GM03348 (cell line): ENCODE results near the gene ZNF662.

Experiments used
- DNase-seq: peaks from one replicate; pipeline ENCODE4 v3.0.0; 2012; ENCODE audit warnings: low spot score

ZNF662 gene

GRCh38 chr3:42887084-42887483 is 18.9 kb upstream of the ZNF662 start:
- no peak for DNase-seq

DNA sequence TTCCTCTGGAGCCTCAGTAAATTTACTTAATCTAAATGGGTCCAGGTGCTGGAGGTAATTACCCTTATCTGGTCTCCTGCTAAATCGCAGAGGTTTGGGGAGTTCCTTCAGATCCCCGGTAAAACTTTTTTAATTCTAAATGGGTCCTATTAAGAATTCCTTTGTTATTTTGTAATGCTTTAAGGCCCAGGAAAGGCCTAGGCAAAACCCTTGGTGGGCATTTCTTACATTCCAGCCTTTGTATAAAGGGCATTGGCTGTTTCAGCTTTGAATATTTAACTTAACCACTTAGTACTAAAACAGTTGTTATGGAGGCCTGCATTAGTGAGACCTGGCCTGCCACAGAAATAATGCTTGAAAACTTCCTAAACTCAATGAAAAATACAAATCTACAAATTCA is 14.9 kb upstream of the ZNF662 start:
- DNase-seq: no peak

- DNase-seq: no peak
Observed at GRCh38 chr3:42892169-42892568, 13.8 kb upstream of the ZNF662 start.

GRCh38 chr3:42892807-42893206 is 13.1 kb upstream of the ZNF662 start:
- DNase-seq: no peak

GRCh38 chr3:42894698-42895579 is 11.0 kb upstream of the ZNF662 start:
- DNase-seq: no peak

DNA sequence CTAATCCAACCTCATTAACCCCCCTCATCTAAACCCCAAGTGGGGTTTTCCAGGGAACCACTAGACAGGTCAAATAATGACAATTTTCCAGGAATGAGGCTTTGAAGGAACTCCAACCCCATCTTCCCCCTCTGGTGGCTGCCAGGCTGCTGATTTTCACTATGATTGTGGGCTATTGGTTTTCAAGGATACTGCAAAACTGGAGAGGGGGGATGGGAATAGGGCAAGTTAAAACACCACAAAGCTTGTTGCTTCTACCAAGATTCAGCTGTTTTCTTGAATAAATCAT is 10.4 kb upstream of the ZNF662 start:
- no peak for DNase-seq

DNA sequence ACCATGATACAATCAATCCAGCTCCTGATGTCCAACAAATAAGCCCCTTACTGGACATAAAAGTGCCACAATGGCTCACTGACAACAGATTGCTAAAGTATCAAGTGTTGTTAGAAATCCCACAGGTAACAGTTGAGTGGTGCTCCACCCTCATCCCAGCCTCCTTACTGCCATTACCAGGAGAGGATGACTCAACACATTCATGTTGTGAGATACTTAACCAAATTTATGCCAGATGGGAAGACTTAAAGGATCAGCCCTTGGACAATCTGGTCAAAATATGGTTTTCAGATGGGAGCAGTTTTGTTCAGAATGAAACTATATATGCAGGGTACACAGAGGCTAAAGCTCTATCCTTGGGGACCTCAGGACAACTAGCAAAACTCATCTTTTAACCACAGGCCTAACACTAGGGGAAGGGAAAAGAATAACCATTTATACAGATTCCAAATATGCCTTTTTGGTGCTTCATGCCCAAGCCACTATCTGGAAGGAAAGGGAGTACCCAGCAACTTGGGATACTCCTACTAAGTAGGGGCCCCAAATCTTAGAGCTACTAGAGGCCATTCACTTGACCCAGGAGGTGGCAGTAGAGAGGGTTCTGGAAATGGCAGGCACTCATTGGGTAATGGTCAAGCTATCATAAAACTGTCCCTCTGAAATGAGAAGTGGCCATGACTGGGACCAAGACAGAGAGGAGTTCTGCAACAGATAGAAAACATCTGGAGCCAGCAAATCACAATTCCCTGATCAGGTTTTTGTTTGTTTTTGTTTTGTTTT is 6.9 kb upstream of the ZNF662 start:
- no peak for DNase-seq

DNA sequence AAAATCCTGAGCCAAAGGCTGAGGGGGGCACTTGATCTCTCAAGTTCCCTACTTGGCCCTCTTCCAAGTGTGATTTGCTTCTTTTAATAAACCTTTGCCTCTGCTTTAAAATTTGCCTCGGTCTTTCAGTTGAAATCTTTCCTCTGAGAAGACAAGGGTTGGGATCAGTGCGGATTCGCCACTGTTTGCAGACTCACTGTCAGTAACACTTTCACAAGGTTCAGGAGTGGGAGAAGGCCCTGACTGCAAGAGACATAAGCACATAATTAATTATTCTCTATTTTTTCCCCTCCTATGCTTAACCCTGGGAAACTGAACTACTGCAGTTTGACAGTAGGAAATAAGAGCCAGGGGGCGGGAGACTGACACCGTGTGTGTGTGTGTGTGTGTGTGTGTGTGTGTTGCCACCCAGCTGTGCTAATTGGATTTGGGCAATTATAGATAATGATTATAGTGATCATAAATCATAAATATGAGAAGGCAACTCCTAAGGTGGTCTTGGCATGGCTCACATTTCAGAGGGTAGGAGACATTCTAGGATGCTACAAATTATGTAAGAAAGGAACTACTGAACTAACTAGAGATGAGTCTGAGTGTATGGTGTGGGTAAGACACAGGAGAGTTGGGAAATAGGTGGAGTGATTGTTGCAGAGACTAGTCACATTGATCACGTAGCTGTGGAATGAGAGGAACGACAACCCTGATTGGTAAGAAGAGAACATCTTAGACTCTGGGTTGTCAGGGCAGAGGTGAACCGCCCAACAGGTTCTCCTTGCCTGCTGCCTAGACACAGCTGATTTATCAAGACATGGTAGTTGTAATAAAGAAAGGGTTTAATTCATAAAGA is 5.5 kb upstream of the ZNF662 start:
- no peak for DNase-seq

- no peak for DNase-seq
Observed at GRCh38 chr3:42901073-42901415, 4.9 kb upstream of the ZNF662 start.

DNA sequence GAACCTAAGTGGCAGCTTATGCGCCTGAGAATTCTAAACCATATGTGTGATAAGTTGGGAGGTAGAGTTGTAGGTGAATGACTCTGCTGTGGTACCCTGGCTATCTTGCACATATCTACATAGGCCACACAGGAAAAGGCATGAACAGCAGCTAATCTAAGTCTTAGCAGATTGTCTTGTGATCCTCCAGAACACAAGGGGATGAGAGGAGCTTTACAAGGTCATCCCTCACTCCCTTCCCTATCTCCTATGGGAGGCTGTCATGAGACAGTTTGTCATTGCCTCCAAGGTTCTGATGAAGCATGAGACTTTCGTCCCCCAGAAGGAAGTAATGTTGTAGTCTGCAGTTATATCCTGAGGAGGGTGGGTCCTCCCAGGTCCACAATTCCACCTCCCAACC is 3.7 kb upstream of the ZNF662 start:
- no peak for DNase-seq

- DNase-seq: no peak
Observed at GRCh38 chr3:42904076-42904475, 1.9 kb upstream of the ZNF662 start.

GRCh38 chr3:42905740-42906069 is 237 bp upstream of the ZNF662 start:
- DNase-seq: no peak

GRCh38 chr3:42906848-42907183 is 874 bp downstream of the ZNF662 start:
- peak; percentile 13 for DNase-seq

- DNase-seq: no peak
Observed at GRCh38 chr3:42908675-42909074, 2.7 kb downstream of the ZNF662 start.

DNA sequence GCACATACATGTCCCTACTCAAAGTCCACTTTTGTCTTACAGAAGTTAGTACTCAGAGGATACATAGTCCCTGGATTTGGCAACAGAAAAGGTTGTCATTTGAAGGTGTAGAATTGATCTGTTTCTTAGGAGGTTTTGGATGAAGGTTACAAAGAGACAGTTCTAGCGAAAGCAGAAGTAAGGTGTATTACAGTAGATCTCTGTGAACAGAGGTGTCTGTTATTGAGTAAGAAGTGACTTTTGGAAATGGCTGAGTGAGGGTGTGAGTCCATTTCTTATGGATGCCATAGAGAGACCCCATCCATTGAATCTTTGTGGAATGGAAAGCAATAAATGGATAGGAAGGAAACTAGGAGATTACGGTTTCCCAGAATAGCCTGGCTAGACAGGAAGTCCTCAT is 5.6 kb downstream of the ZNF662 start:
- DNase-seq: no peak

GRCh38 chr3:42914771-42915515 is 9.0 kb downstream of the ZNF662 start:
- no peak for DNase-seq

GRCh38 chr3:42923606-42924005 is 17.7 kb downstream of the ZNF662 start:
- no peak for DNase-seq

- DNase-seq: no peak
Observed at GRCh38 chr3:42926310-42926709, 20.4 kb downstream of the ZNF662 start.

- no peak for DNase-seq
Observed at GRCh38 chr3:42934111-42934510, 28.2 kb downstream of the ZNF662 start.

GRCh38 chr3:42934910-42935309 is 29.0 kb downstream of the ZNF662 start:
- no peak for DNase-seq

- no peak for DNase-seq
Observed at GRCh38 chr3:42935472-42935871, 29.5 kb downstream of the ZNF662 start.
